ENCODE measurements around the gene BAIAP2L1. TPM values are rescaled to one million over a fixed set of nuclear protein-coding genes. Genes with fewer than 3 reads are reported as not detected.
"Not testable (repeated sequence)": the region's sequence is repeated elsewhere in the genome, so short reads cannot be mapped to it uniquely, and the experiment has no call there.

The BAIAP2L1 gene
- total RNA-seq, 3 donors from 2014 or later (not counting 1 experiment from before 2014, with no cell fraction given): not detected

- H3K9me3 ChIP-seq (ENCODE audit: control insufficient read depth, insufficient read depth, low read length); H3K27ac ChIP-seq (ENCODE audit: low read length); H3K4me3 Mint-ChIP-seq; H3K36me3 ChIP-seq (ENCODE audit: control insufficient read depth, insufficient read depth, low read length); H3K27ac Mint-ChIP-seq; H3K4me3 ChIP-seq (ENCODE audit: low read length); H3K36me3 Mint-ChIP-seq; H3K9me3 Mint-ChIP-seq; DNase-seq; H3K4me1 ChIP-seq (ENCODE audit: control insufficient read depth, insufficient read depth, low read length); H3K4me1 Mint-ChIP-seq; intact Hi-C loops (cut with micrococcal nuclease); H3K27me3 ChIP-seq (ENCODE audit: control insufficient read depth, insufficient read depth, low read length); ATAC-seq: not testable (repeated sequence)
- H3K27me3 Mint-ChIP-seq (ENCODE audit: low read depth in 2 of 2): peaks cover 8 to 11% of the 10 kb centered on the region in 2 donors
- 92% methylated on average over 5 of the region's 5 CpGs for WGBS (ENCODE audit: insufficient coverage)
These were observed 18.4 kb upstream of the BAIAP2L1 start for GRCh38 chr7:98419316-98419691.

- H3K27ac Mint-ChIP-seq: no peak overlapping the region
- no peak for TF ChIP-seq CTCF (IDR thresholded peaks at IDR 0.05)
- ATAC-seq: no peak
- no peak overlapping the region for H3K4me3 ChIP-seq (ENCODE audit: low read length)
- DNase-seq: no peak
- H3K36me3 ChIP-seq (ENCODE audit: control insufficient read depth, insufficient read depth, low read length): no peaks in the 10 kb centered on the region
- intact Hi-C loops (cut with micrococcal nuclease): no loop called here
- no peak overlapping the region for H3K27ac ChIP-seq (ENCODE audit: low read length)
- H3K36me3 Mint-ChIP-seq: no peaks in the 10 kb centered on the region
- no peaks in the 10 kb centered on the region for H3K4me1 Mint-ChIP-seq
- no peaks in the 10 kb centered on the region for H3K9me3 ChIP-seq (ENCODE audit: control insufficient read depth, insufficient read depth, low read length)
- no peaks in the 10 kb centered on the region for H3K9me3 Mint-ChIP-seq
- H3K27me3 Mint-ChIP-seq (ENCODE audit: low read depth in 2 of 2): peaks cover 6 to 8% of the 10 kb centered on the region in 2 donors
- peaks cover 2% of the 10 kb centered on the region for H3K27me3 ChIP-seq (ENCODE audit: control insufficient read depth, insufficient read depth, low read length)
- peaks cover 2% of the 10 kb centered on the region for H3K4me1 ChIP-seq (ENCODE audit: control insufficient read depth, insufficient read depth, low read length)
- no peak overlapping the region for H3K4me3 Mint-ChIP-seq
- 81% methylated on average over 7 of the region's 7 CpGs for WGBS (ENCODE audit: insufficient coverage)
These were observed 17.9 kb upstream of the BAIAP2L1 start for GRCh38 chr7:98418636-98419315.

GRCh38 chr7:98418271-98418635 is 17.4 kb upstream of the BAIAP2L1 start:
- peaks cover 2 to 3% of the 10 kb centered on the region in 2 donors for H3K27me3 Mint-ChIP-seq (ENCODE audit: low read depth in 2 of 2)
- H3K4me3 Mint-ChIP-seq: no peak overlapping the region
- H3K4me3 ChIP-seq (ENCODE audit: low read length): no peak overlapping the region
- TF ChIP-seq CTCF (IDR thresholded peaks at IDR 0.05): no peak
- no peaks in the 10 kb centered on the region for H3K4me1 Mint-ChIP-seq
- peaks cover 2% of the 10 kb centered on the region for H3K4me1 ChIP-seq (ENCODE audit: control insufficient read depth, insufficient read depth, low read length)
- DNase-seq: no peak
- H3K36me3 ChIP-seq (ENCODE audit: control insufficient read depth, insufficient read depth, low read length): no peaks in the 10 kb centered on the region
- intact Hi-C loops (cut with micrococcal nuclease): no loop called here
- ATAC-seq: no peak
- no peaks in the 10 kb centered on the region for H3K9me3 Mint-ChIP-seq
- H3K9me3 ChIP-seq (ENCODE audit: control insufficient read depth, insufficient read depth, low read length): no peaks in the 10 kb centered on the region
- no peak overlapping the region for H3K27ac Mint-ChIP-seq
- no peaks in the 10 kb centered on the region for H3K36me3 Mint-ChIP-seq
- H3K27ac ChIP-seq (ENCODE audit: low read length): no peak overlapping the region
- peaks cover 2% of the 10 kb centered on the region for H3K27me3 ChIP-seq (ENCODE audit: control insufficient read depth, insufficient read depth, low read length)
- 88% methylated on average over 7 of the region's 7 CpGs for WGBS (ENCODE audit: insufficient coverage)

GRCh38 chr7:98417604-98418270 is 16.8 kb upstream of the BAIAP2L1 start:
- ATAC-seq; H3K27ac Mint-ChIP-seq; H3K4me1 Mint-ChIP-seq; H3K9me3 ChIP-seq (ENCODE audit: control insufficient read depth, insufficient read depth, low read length); H3K4me3 ChIP-seq (ENCODE audit: low read length); intact Hi-C loops (cut with micrococcal nuclease); H3K9me3 Mint-ChIP-seq; H3K27me3 Mint-ChIP-seq (ENCODE audit: low read depth in 2 of 2); DNase-seq; H3K4me3 Mint-ChIP-seq; H3K36me3 ChIP-seq (ENCODE audit: control insufficient read depth, insufficient read depth, low read length); H3K27me3 ChIP-seq (ENCODE audit: control insufficient read depth, insufficient read depth, low read length); H3K27ac ChIP-seq (ENCODE audit: low read length); H3K4me1 ChIP-seq (ENCODE audit: control insufficient read depth, insufficient read depth, low read length); H3K36me3 Mint-ChIP-seq: not testable (repeated sequence)
- WGBS (ENCODE audit: insufficient coverage): 73% methylated on average over 11 of the region's 12 CpGs
